ENCODE measurements around the gene SURF2.

GRCh38 chr9:133323211-133323610 lies 33.1 kb upstream of the SURF2 start:
- TF ChIP-seq, protein P1, sequence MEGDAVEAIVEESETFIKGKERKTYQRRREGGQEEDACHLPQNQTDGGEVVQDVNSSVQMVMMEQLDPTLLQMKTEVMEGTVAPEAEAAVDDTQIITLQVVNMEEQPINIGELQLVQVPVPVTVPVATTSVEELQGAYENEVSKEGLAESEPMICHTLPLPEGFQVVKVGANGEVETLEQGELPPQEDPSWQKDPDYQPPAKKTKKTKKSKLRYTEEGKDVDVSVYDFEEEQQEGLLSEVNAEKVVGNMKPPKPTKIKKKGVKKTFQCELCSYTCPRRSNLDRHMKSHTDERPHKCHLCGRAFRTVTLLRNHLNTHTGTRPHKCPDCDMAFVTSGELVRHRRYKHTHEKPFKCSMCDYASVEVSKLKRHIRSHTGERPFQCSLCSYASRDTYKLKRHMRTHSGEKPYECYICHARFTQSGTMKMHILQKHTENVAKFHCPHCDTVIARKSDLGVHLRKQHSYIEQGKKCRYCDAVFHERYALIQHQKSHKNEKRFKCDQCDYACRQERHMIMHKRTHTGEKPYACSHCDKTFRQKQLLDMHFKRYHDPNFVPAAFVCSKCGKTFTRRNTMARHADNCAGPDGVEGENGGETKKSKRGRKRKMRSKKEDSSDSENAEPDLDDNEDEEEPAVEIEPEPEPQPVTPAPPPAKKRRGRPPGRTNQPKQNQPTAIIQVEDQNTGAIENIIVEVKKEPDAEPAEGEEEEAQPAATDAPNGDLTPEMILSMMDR (conservative IDR thresholded peaks at IDR 0.05), result no peak
- TF ChIP-seq EZH2 (IDR thresholded peaks at IDR 0.05; ENCODE audit: low read depth), result no peak
